PFSK-1 (cell line): ENCODE measurements around the gene RERE.

Source experiments
- FOXP2 ChIP-seq: optimal IDR thresholded peaks from 2 replicates; pipeline ENCODE3; 2011; ENCODE audit warnings: borderline replicate concordance, control low read depth, inconsistent platforms; ENCODE audit not compliant: insufficient read depth; ENCODE audit errors: extremely low read length, extremely low read depth
- POLR2AphosphoS5 ChIP-seq: IDR thresholded peaks from 2 replicates; pipeline ENCODE4 v1.6.1; 2012; ENCODE audit warnings: low read depth, mild to moderate bottlenecking, control low read depth, low read length, moderate library complexity
- REST ChIP-seq, 2 experiments: IDR thresholded peaks; 2 replicates each; pipeline versions ENCODE4 v1.6.1 to v1.8.0; 2011 to 2012; ENCODE audit warnings: low read depth in 2 of 2, low read length in 2 of 2, control low read depth in 1 of 2, inconsistent platforms in 1 of 2, mild to moderate bottlenecking in 1 of 2, moderate library complexity in 1 of 2; ENCODE audit not compliant: insufficient read depth in 1 of 2
- SIN3A ChIP-seq: IDR thresholded peaks from 2 replicates; pipeline ENCODE4 v1.6.1; 2012; ENCODE audit warnings: mild to moderate bottlenecking, low read length, moderate library complexity, borderline replicate concordance; ENCODE audit not compliant: insufficient read depth
- TAF1 ChIP-seq: IDR thresholded peaks from 2 replicates; pipeline ENCODE4 v1.6.1; 2012; ENCODE audit warnings: low read length, control low read depth, borderline replicate concordance; ENCODE audit not compliant: insufficient read depth

- peak; percentile 66 for TF ChIP-seq POLR2AphosphoS5
- TF ChIP-seq TAF1: peak; percentile 85; the same call in 1 of the 2 replicates
- TF ChIP-seq SIN3A: peak; percentile 92; the same call in 1 of the 2 replicates
- no peak; a peak in 1 of 4 replicates for TF ChIP-seq REST (IDR thresholded peaks at IDR 0.05; ENCODE audit: insufficient read depth in 1 of 2, low read depth in 2 of 2, low read length in 2 of 2)
- TF ChIP-seq FOXP2: no peak
These were observed 110.4 kb downstream of the RERE start for GRCh38 chr1:8706995-8707396.
